COLO668 (cell line): ENCODE measurements around the gene NT5DC2.

ENCODE experiments used
- DNase-seq: peaks from one replicate; lab custom pipeline; 2025; ENCODE audit not compliant: unreplicated experiment; lab: John Stamatoyannopoulos, UW

NT5DC2 gene

GRCh38 chr3:52490035-52490938, 43.4 kb downstream of the NT5DC2 start:
- no peak for DNase-seq

DNA sequence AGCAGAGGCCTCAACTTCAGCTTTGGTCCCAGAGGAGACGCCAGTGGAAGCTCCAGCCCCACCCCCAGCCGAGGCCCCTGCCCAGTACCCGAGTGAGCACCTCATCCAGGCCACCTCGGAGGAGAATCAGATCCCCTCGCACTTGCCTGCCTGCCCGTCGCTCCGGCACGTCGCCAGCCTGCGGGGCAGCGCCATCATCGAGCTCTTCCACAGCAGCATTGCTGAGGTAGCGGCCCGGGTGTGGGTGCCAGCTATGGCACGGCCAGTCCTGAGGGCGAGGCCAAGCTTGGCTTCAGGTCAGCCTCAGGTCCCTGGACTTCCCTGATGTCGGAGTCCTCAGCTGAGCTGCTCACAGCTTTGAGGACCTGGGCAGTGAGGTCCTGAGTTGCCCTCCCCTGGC, 44.2 kb downstream of the NT5DC2 start:
- no peak for DNase-seq

- no peak for DNase-seq
These were observed 44.9 kb downstream of the NT5DC2 start for GRCh38 chr3:52488746-52489145.

- no peak for DNase-seq
These were observed 45.6 kb downstream of the NT5DC2 start for GRCh38 chr3:52487788-52488691.

GRCh38 chr3:52487050-52487787, 46.4 kb downstream of the NT5DC2 start:
- no peak for DNase-seq

DNA sequence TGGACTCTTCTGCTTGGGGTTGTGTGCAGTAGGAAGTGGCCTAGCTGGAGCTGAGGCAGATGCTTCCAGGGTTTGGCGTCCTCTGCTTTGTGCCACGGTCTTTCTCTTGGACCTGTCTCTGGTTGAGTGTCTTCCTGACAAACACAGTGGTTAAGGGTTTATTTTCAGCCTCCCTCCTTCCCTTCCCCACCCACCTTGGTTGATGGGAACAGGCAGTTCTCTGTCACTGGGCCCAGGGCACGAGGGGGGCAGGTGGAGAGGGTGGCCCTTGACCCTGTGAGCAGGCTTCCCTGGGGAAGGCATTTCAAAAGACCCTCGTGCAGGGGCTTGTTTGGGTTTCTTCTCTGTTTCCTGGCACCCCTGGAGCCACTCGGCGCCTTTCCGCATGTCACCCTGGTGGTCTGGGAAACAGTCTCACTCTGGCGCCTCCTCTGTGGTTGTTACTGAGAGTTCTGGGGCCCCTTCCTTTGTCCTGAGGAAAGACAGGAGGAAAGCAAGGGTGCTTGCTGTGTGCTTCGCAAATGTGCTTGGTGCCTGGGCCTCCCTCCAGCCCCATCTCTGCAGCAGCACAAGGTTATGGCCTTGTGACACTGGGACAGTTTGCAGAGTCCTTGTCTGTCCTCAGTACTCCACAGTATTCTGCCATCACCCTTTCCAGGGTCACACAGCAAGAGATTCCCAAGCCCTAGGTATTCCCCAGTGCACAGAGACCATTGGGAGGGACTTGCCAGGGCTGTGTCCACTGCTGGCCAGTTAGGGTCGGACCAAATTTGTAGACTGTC, 48.8 kb downstream of the NT5DC2 start:
- no peak for DNase-seq

GRCh38 chr3:52483577-52484381, 49.9 kb downstream of the NT5DC2 start:
- no peak for DNase-seq

- no peak for DNase-seq
These were observed 50.6 kb downstream of the NT5DC2 start for GRCh38 chr3:52483081-52483480.

DNA sequence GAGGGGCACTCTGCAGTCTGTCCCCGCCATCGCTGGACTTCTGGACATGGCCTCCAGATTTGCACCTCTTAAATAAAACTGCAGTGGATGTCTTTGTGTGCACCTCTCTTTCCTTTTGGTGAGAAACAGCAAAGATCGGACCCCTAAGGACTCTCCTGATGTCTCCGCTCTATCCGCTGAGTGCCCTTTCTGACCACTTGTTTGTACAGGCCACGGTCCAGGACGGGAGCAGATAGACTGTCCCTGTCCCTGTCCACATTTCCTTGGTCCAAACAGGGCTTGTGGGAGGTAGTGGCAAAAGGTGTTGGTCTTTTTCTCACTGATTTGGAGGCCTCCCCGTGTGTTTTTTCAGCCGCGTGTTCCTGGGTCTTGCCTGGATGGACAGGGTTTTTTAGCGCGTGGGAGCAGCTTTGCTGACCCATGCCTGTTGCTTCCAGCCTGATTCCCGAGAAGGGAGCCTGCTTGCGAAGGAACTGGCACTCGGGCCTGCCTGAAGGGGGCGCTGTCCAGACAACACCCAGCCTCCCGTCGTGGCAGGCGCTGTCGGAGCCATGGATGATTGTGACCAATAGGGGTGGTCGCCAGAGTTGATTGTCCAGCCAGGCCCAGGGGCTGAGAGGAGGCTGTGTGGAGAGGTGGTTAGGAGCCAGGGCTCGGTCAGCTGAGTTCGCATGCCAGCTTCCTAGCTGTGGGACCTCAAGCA, 51.7 kb downstream of the NT5DC2 start:
- DNase-seq, result peak; percentile 20

DNA sequence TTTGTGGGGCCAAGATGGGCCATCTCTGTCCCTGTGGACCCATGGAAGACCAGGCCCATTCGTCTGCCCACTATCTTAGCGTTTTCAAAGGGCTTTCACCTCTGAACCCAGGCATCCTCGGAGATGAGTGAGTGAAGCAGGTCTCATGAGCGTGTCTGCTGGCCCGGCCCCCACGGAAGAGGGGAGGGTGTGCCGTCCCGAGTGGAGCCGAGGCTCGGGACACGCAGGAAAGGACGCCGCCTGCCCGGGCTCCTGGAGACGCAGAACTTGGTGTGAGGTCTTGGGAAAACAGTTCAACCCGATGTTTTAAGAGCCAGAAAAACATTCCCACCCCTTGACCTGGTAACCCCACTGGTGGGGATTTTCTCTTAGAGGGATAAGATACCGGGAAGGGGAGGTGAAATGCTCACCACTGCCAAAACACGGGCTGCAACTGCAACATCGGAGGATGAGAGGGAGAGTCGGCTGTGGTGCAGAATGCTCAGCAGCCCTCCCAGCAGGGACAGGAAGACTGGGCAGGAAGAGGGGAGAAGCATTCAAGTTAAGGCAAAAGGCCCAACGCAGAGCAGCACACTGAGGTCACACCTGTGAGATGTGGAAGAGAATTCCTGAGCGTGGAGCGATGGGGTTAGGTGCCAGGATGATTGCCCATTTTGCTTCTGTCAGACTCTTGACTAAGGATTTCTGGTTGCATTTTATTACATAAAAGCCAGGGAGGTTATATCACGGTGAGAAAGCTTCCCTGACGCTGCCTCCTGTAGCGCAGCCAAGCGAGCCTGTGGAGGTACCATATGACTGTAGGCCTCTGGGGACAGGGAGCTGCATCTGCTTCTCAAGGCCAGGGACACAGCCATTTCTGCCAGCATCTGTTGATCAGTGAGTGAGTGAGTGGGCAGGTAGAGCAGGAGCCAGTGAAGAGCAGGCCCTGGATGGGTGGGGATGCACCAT, 52.6 kb downstream of the NT5DC2 start:
- DNase-seq, result no peak

GRCh38 chr3:52479877-52480575, 53.6 kb downstream of the NT5DC2 start:
- no peak for DNase-seq

DNA sequence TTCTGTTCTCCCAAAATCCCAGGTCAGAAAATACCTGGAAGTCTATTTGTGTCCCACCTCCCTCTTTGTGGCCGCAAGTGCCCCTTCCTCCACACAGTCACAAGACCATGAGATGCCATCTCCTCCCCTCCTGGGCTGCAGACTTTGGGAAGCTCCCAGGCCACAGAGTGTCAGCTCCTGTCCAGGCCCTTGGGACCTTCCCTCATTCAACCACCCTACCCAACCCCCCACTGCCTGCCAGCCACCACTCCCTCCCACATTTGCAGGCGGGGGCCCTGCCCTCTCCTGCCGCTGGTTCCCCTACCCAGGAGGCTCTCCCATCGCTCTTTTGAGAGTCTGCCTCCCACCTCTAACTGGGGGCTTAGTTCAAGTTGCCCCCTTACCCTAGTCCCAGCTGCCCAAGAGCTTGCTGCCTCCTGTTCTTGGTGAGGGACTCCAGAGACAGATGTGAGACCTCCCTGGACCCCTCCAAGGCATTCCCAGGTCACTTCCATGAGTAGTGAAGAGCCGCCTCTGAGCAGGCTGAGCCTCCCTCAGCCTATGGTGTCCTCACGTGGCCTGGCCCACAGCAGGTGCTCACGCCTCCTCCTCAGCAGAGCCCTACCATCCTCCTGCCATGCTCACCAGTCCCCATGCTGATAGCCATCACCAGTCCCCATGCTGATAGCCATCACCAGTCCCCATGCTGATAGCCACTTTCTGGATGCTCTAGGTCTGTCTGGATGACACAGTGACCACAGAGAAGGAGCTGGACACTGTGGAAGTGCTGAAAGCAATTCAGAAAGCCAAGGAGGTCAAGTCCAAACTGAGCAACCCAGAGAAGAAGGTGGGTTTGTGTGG, 54.4 kb downstream of the NT5DC2 start:
- no peak for DNase-seq

- DNase-seq, result no peak
These were observed 55.9 kb downstream of the NT5DC2 start for GRCh38 chr3:52477796-52478095.

- no peak for DNase-seq
These were observed 56.4 kb downstream of the NT5DC2 start for GRCh38 chr3:52477076-52477795.
